Fibroblast of pulmonary artery (primary cell): ENCODE measurements around the gene NEK10.

ENCODE experiments used
- DNase-seq: peaks from one replicate; pipeline ENCODE4 v3.0.0-alpha.2; 2010; ENCODE audit warnings: low read depth
- H3K4me3 ChIP-seq: replicated peaks from 2 replicates; pipeline ENCODE4 v1.5.1; 2011; ENCODE audit warnings: low read depth, mild to moderate bottlenecking, control low read depth, low read length, moderate library complexity
- CTCF ChIP-seq: IDR thresholded peaks from 2 replicates; pipeline ENCODE4 v1.5.1; 2011; ENCODE audit warnings: mild to moderate bottlenecking, control low read depth, low read length, inconsistent platforms; ENCODE audit errors: missing control alignments

Gene NEK10

GRCh38 chr3:27081992-27082607 lies 287.1 kb downstream of the NEK10 start:
- no peak for TF ChIP-seq CTCF
- H3K4me3 ChIP-seq = no peak overlapping the region
- DNase-seq = no peak

- no peak overlapping the region for H3K4me3 ChIP-seq
- DNase-seq = no peak
- TF ChIP-seq CTCF = no peak
These were observed 287.6 kb downstream of the NEK10 start for GRCh38 chr3:27081566-27081965.

- TF ChIP-seq CTCF = no peak
- no peak for DNase-seq
- no peak overlapping the region for H3K4me3 ChIP-seq
These were observed 289.0 kb downstream of the NEK10 start for GRCh38 chr3:27080258-27080525.

GRCh38 chr3:27079427-27080257 lies 289.5 kb downstream of the NEK10 start:
- H3K4me3 ChIP-seq = no peak overlapping the region
- DNase-seq = peak; percentile 62
- TF ChIP-seq CTCF = no peak

GRCh38 chr3:27078246-27078913 lies 290.8 kb downstream of the NEK10 start:
- no peak for DNase-seq
- no peak overlapping the region for H3K4me3 ChIP-seq
- TF ChIP-seq CTCF = no peak

- H3K4me3 ChIP-seq = no peak overlapping the region
- no peak for DNase-seq
- TF ChIP-seq CTCF = no peak
These were observed 292.2 kb downstream of the NEK10 start for GRCh38 chr3:27076815-27077630.
